H9 (cell line): ENCODE results near the gene SSB. TPM values are rescaled to one million over a fixed set of nuclear protein-coding genes. Genes with fewer than 3 reads are reported as not detected.

ENCODE experiments used
- DNase-seq: peaks from one replicate; pipeline ENCODE4 v3.0.0-alpha.2; 2017
- H2AFZ ChIP-seq: one replicate; pipeline ENCODE4 v1.6.1; 2013; ENCODE audit warnings: mild to moderate bottlenecking, low read length, control low read depth, moderate library complexity
- H2AK5ac ChIP-seq: 2 replicates; pipeline ENCODE4 v1.6.1; 2013; ENCODE audit warnings: low read length, control low read depth, mixed read lengths; ENCODE audit not compliant: insufficient read length
- H2BK120ac ChIP-seq: one replicate; pipeline ENCODE4 v1.6.1; 2013; ENCODE audit warnings: low read depth, mild to moderate bottlenecking, low read length, control low read depth, inconsistent platforms; ENCODE audit not compliant: poor library complexity, severe bottlenecking
- H2BK12ac ChIP-seq: 2 replicates; pipeline ENCODE4 v1.6.1; 2013; ENCODE audit warnings: low read length, control low read depth, mixed read lengths, low read depth; ENCODE audit not compliant: insufficient read length
- H2BK15ac ChIP-seq: 2 replicates; pipeline ENCODE4 v1.6.1; 2013; ENCODE audit warnings: low read depth, low read length, control low read depth
- H2BK20ac ChIP-seq: one replicate; pipeline ENCODE4 v1.6.1; 2013; ENCODE audit warnings: low read depth, mild to moderate bottlenecking, low read length, control low read depth, inconsistent platforms; ENCODE audit not compliant: poor library complexity, severe bottlenecking
- H2BK5ac ChIP-seq: 2 replicates; pipeline ENCODE4 v1.6.1; 2013; ENCODE audit warnings: low read length, control low read depth, mixed read lengths; ENCODE audit not compliant: insufficient read length
- H3K14ac ChIP-seq: 2 replicates; pipeline ENCODE4 v1.6.1; 2013; ENCODE audit warnings: low read length, control low read depth; ENCODE audit not compliant: insufficient read depth
- H3K18ac ChIP-seq: 2 replicates; pipeline ENCODE4 v1.6.1; 2013; ENCODE audit warnings: low read depth, mild to moderate bottlenecking, mixed read lengths, low read length, control low read depth; ENCODE audit not compliant: insufficient read length
- H3K23ac ChIP-seq: 2 replicates; pipeline ENCODE4 v1.6.1; 2013; ENCODE audit warnings: low read length, control low read depth, mixed read lengths, low read depth; ENCODE audit not compliant: insufficient read length
- H3K23me2 ChIP-seq: 2 replicates; pipeline ENCODE4 v1.6.1; 2013; ENCODE audit warnings: low read depth, mild to moderate bottlenecking, mixed read lengths, low read length, control low read depth; ENCODE audit not compliant: insufficient read length, poor library complexity, severe bottlenecking
- H3K27ac ChIP-seq: 2 replicates; pipeline ENCODE4 v1.5.1; 2013; ENCODE audit warnings: low read length, control low read depth, mixed read lengths, low read depth; ENCODE audit not compliant: insufficient read length
- H3K27me3 ChIP-seq: 2 replicates; pipeline ENCODE4 v1.6.1; 2013; ENCODE audit warnings: low read length, control low read depth, inconsistent platforms; ENCODE audit not compliant: insufficient read depth
- H3K4ac ChIP-seq: 2 replicates; pipeline ENCODE4 v1.6.1; 2013; ENCODE audit warnings: low read depth, mild to moderate bottlenecking, control low read depth, inconsistent platforms, low read length, moderate library complexity
- H3K4me1 ChIP-seq: 2 replicates; pipeline ENCODE4 v1.6.1; 2013; ENCODE audit warnings: low read length, control low read depth, inconsistent platforms; ENCODE audit not compliant: insufficient read depth
- H3K4me2 ChIP-seq: 2 replicates; pipeline ENCODE4 v1.6.1; 2013; ENCODE audit warnings: low read length, control low read depth, mixed read lengths; ENCODE audit not compliant: insufficient read length, insufficient read depth
- H3K56ac ChIP-seq: 2 replicates; pipeline ENCODE4 v1.6.1; 2013; ENCODE audit warnings: low read depth, mild to moderate bottlenecking, mixed read lengths, low read length, control low read depth; ENCODE audit not compliant: insufficient read length
- H3K79me1 ChIP-seq: 2 replicates; pipeline ENCODE4 v1.6.1; 2013; ENCODE audit warnings: low read depth, mild to moderate bottlenecking, moderate library complexity, low read length, control low read depth, inconsistent platforms; ENCODE audit not compliant: insufficient read depth, poor library complexity, severe bottlenecking
- H3K79me2 ChIP-seq: 2 replicates; pipeline ENCODE4 v1.6.1; 2013; ENCODE audit warnings: low read length, control low read depth, inconsistent platforms; ENCODE audit not compliant: insufficient read depth
- H3K9ac ChIP-seq: 2 replicates; pipeline ENCODE4 v1.6.1; 2013; ENCODE audit warnings: low read length, control low read depth, mixed read lengths; ENCODE audit not compliant: insufficient read length; ENCODE audit errors: extremely low read depth
- H3K9me3 ChIP-seq: one replicate; pipeline ENCODE4 v1.6.1; 2013; ENCODE audit warnings: low read depth, low read length, inconsistent platforms; ENCODE audit not compliant: control insufficient read depth
- H3T11ph ChIP-seq: one replicate; pipeline ENCODE4 v1.6.1; 2013; ENCODE audit warnings: mild to moderate bottlenecking, low read length, control low read depth, inconsistent platforms
- H4K20me1 ChIP-seq: one replicate; pipeline ENCODE4 v1.6.1; 2013; ENCODE audit not compliant: control insufficient read depth, insufficient read length, insufficient read depth
- H4K5ac ChIP-seq: 2 replicates; pipeline ENCODE4 v1.6.1; 2013; ENCODE audit warnings: low read depth, mild to moderate bottlenecking, mixed read lengths, low read length, control low read depth; ENCODE audit not compliant: insufficient read length
- H4K8ac ChIP-seq: replicated peaks from 2 replicates; pipeline ENCODE4 v1.6.1; 2013; ENCODE audit warnings: low read length, control low read depth, mixed read lengths, low read depth; ENCODE audit not compliant: insufficient read length
- H4K91ac ChIP-seq: 2 replicates; pipeline ENCODE4 v1.6.1; 2013; ENCODE audit warnings: low read depth, mild to moderate bottlenecking, moderate library complexity, mixed read lengths, low read length, control low read depth; ENCODE audit not compliant: insufficient read length
- H3K27ac Mint-ChIP-seq, 3 experiments: 2 replicates in 2 of 3; 3 replicates in 1 of 3; pipeline ENCODE4 v1.8.0; 2020 to 2021; ENCODE audit warnings: mixed read lengths in 3 of 3, mild to moderate bottlenecking in 1 of 3, moderate library complexity in 1 of 3
- H3K27me3 Mint-ChIP-seq: 2 replicates; pipeline ENCODE4 v1.8.0; 2021; ENCODE audit warnings: low read depth, mild to moderate bottlenecking, moderate library complexity, mixed read lengths
- H3K36me3 Mint-ChIP-seq, 3 experiments: 2 replicates in 2 of 3; 3 replicates in 1 of 3; pipeline ENCODE4 v1.8.0; 2020 to 2021; ENCODE audit warnings: low read depth in 3 of 3, mixed read lengths in 3 of 3; ENCODE audit not compliant: insufficient read depth in 1 of 3
- H3K4me1 Mint-ChIP-seq, 2 experiments: 2 replicates each; pipeline ENCODE4 v1.8.0; 2020; ENCODE audit warnings: mixed read lengths in 2 of 2
- H3K4me3 Mint-ChIP-seq, 2 experiments: 2 replicates in 1 of 2; 3 replicates in 1 of 2; pipeline ENCODE4 v1.8.0; 2020 to 2021; ENCODE audit warnings: mild to moderate bottlenecking in 2 of 2, mixed read lengths in 2 of 2, moderate library complexity in 1 of 2
- H3K9me3 Mint-ChIP-seq, 2 experiments: 2 replicates in 1 of 2; 3 replicates in 1 of 2; pipeline ENCODE4 v1.8.0; 2020; ENCODE audit warnings: mild to moderate bottlenecking in 2 of 2, mixed read lengths in 2 of 2, moderate library complexity in 1 of 2
- CTCF ChIP-seq: fragments of 200-600 bp; sonication (generic); conservative IDR thresholded peaks from 3 replicates; pipeline ENCODE4 v1.8.0; 2021; ENCODE audit warnings: antibody characterized with exemption, mild to moderate bottlenecking
- WGBS: extraction: QIAGEN DNeasy Blood & Tissue Kit; methylation state at CpG from one replicate; pipeline ENCODE4 v1.1.7; 2013; ENCODE audit warnings: missing lambda C conversion rate, low lambda C conversion rate, mixed read lengths; ENCODE audit not compliant: insufficient read length; ENCODE audit errors: extremely low coverage; 5-methylcytosine and 5-hydroxymethylcytosine counted together
- total RNA-seq: library from RNA; stranded (reverse); gene quantifications from 2 replicates; pipeline ENCODE4 v1.2.1, GENCODE V29; 2021

Gene SSB
- total RNA-seq, 1 experiment from 2014 or later = 248 TPM

GRCh38 chr2:169808221-169808620, 9.6 kb downstream of the SSB start:
- H3K4me1 ChIP-seq = no peaks in the 10 kb centered on the region
- no peak overlapping the region for H3K4me3 Mint-ChIP-seq
- no peak overlapping the region for H3K27ac Mint-ChIP-seq
- peaks cover 12% of the 10 kb centered on the region for H3K79me1 ChIP-seq
- H3K23ac ChIP-seq = no peak overlapping the region
- H3K4me1 Mint-ChIP-seq = peaks cover 12 to 13% of the 10 kb centered on the region in 2 experiments
- H3K4ac ChIP-seq = no peak overlapping the region
- H2BK15ac ChIP-seq = no peak overlapping the region
- DNase-seq = no peak
- no peak overlapping the region for H2BK12ac ChIP-seq
- no peak overlapping the region for H4K91ac ChIP-seq
- H3K9ac ChIP-seq = no peak overlapping the region
- no peak overlapping the region for H4K5ac ChIP-seq
- H3K27ac ChIP-seq = no peak overlapping the region
- H3K36me3 Mint-ChIP-seq = peaks cover 55 to 85% (median 77%) of the 10 kb centered on the region in 3 experiments
- no peak for TF ChIP-seq CTCF
- no peak overlapping the region for H2AFZ ChIP-seq
- H3K27me3 Mint-ChIP-seq = no peaks in the 10 kb centered on the region
- H3K4me2 ChIP-seq = no peak overlapping the region
- no peak overlapping the region for H3K18ac ChIP-seq
- no peaks in the 10 kb centered on the region for H3K23me2 ChIP-seq
- H3T11ph ChIP-seq = no peak overlapping the region
- H3K9me3 ChIP-seq = no peaks in the 10 kb centered on the region
- no peaks in the 10 kb centered on the region for H3K27me3 ChIP-seq
- no peak overlapping the region for H2AK5ac ChIP-seq
- H2BK20ac ChIP-seq = no peak overlapping the region
- H3K79me2 ChIP-seq = no peaks in the 10 kb centered on the region; the same call in 1 of the 2 replicates
- H4K8ac ChIP-seq = no peak overlapping the region
- H2BK120ac ChIP-seq = no peak overlapping the region
- 100% methylated on average over 1 of the region's 4 CpGs for WGBS
- no peak overlapping the region for H2BK5ac ChIP-seq
- no peak overlapping the region for H3K14ac ChIP-seq
- no peaks in the 10 kb centered on the region for H4K20me1 ChIP-seq
- H3K56ac ChIP-seq = no peak overlapping the region
- H3K9me3 Mint-ChIP-seq = no peaks in the 10 kb centered on the region
